ENCODE results near the gene LPAR5. TPM values are rescaled to one million over a fixed set of nuclear protein-coding genes. Genes with fewer than 3 reads are reported as not detected.

Gene LPAR5
- total and polyA plus RNA-seq, 2 of the 13 experiments (the other 11 are each of a cell fraction or from before 2014, with no cell fraction given) = 0.09 to 0.32 TPM

DNA sequence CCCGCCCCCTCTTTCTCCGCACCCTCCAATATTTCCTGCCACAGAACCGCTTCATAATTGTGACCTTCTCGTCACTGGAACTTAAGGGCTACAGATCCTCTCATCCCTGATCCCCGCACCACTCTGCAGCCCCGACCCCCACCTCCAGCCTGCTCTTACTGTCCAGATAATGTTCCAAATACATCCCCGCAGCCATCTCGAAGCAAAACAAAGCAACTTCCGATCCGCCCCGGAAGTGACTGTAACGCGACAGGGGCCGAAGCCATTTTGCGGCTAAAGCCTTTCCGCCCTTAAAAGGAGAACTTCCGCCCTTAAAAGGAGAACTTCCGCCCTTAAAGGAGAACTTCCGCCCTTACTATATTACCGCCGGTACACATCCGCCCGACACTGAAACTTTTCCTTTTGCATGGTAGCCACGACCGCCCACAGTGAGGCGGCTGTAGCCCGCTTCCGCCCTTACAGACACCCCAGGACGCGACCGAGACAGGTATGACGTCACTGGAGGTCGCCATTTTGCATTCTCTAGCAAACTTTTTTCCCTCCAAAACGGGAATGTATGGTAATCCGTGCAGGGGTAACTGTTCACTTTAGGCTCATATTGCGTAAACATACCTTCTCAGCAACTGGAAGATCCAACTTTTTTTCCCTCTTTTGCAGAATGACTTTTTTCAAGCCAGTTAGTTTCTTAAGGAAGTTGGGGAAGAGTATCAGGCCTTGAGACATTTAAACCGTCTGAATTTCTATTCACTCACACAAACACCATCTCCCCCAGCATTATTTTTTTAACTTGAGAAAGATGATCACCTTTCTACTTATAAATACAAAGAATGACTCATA lies 27.4 kb upstream of the LPAR5 start, which contains the start of gene ING4 (continued):
- TF ChIP-seq, protein P1, sequence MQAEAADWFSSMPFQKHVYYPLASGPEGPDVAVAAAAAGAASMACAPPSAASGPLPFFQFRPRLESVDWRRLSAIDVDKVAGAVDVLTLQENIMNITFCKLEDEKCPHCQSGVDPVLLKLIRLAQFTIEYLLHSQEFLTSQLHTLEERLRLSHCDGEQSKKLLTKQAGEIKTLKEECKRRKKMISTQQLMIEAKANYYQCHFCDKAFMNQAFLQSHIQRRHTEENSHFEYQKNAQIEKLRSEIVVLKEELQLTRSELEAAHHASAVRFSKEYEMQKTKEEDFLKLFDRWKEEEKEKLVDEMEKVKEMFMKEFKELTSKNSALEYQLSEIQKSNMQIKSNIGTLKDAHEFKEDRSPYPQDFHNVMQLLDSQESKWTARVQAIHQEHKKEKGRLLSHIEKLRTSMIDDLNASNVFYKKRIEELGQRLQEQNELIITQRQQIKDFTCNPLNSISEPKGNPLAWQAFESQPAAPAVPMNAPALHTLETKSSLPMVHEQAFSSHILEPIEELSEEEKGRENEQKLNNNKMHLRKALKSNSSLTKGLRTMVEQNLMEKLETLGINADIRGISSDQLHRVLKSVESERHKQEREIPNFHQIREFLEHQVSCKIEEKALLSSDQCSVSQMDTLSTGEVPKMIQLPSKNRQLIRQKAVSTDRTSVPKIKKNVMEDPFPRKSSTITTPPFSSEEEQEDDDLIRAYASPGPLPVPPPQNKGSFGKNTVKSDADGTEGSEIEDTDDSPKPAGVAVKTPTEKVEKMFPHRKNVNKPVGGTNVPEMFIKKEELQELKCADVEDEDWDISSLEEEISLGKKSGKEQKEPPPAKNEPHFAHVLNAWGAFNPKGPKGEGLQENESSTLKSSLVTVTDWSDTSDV (CRISPR knock-in tag; IDR thresholded peaks at IDR 0.05) = no peak
- TF ChIP-seq, protein P2, sequence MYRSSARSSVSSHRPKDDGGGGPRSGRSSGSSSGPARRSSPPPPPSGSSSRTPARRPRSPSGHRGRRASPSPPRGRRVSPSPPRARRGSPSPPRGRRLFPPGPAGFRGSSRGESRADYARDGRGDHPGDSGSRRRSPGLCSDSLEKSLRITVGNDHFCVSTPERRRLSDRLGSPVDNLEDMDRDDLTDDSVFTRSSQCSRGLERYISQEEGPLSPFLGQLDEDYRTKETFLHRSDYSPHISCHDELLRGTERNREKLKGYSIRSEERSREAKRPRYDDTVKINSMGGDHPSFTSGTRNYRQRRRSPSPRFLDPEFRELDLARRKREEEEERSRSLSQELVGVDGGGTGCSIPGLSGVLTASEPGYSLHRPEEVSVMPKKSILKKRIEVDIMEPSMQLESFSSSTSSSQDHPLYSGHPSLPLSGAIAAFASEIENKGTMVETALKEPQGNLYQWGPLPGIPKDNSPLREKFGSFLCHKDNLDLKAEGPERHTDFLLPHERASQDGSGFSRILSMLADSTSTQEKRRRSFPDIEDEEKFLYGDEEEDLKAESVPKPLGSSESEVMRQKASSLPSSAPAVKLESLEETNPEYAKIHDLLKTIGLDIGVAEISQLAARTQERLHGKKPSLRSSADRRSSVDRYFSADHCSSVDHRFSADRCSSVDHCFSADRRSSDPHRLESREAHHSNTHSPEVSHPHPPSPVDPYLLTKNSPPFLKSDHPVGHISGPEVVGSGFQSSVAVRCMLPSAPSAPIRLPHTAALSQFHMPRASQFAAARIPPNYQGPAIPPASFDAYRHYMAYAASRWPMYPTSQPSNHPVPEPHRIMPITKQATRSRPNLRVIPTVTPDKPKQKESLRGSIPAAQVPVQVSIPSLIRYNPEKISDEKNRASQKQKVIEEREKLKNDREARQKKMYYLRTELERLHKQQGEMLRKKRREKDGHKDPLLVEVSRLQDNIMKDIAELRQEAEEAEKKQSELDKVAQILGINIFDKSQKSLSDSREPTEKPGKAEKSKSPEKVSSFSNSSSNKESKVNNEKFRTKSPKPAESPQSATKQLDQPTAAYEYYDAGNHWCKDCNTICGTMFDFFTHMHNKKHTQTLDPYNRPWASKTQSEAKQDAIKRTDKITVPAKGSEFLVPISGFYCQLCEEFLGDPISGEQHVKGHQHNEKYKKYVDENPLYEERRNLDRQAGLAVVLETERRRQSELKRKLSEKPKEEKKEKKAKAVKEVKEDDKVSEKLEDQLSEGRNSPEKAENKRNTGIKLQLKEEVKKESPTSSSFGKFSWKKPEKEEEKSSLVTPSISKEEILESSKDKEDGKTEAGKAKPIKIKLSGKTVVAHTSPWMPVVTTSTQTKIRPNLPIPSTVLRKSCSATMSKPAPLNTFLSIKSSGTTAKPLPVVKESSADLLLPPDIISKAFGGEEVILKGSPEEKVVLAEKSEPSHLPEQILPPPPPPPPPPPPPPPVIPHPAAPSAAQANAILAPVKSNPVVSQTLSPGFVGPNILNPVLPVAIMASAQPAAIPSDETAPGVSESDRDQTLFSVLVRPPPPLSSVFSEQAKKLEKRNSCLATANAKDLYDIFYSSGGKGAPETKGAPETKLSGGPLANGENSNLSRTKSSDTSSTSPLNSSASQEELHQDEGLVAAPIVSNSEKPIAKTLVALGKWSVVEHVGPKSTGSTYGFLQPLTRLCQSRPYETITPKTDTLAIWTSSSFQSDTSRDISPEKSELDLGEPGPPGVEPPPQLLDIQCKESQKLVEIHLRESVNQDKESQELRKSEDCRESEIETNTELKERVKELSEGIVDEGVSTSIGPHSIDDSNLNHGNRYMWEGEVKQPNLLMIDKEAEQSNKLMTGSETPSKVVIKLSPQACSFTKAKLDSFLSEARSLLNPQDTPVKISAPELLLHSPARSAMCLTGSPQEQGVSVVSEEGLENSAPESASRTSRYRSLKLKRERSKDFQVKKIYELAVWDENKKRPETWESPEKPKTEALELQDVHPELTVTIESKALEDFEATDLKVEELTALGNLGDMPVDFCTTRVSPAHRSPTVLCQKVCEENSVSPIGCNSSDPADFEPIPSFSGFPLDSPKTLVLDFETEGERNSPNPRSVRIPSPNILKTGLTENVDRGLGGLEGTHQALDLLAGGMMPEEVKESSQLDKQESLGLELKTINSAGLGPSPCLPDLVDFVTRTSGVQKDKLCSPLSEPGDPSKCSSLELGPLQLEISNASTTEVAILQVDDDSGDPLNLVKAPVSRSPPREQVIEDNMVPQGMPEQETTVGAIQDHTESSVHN (CRISPR knock-in tag; IDR thresholded peaks at IDR 0.05) = no peak
- peak; percentile 100 for TF ChIP-seq CREM (IDR thresholded peaks at IDR 0.05)
- TF ChIP-seq CREM (CRISPR knock-in tag; IDR thresholded peaks at IDR 0.05) = peak; percentile 82
- no peak; the same call in 1 of the 2 replicates for TF ChIP-seq AHR (CRISPR knock-in tag; IDR thresholded peaks at IDR 0.05)
- TF ChIP-seq, protein P3, sequence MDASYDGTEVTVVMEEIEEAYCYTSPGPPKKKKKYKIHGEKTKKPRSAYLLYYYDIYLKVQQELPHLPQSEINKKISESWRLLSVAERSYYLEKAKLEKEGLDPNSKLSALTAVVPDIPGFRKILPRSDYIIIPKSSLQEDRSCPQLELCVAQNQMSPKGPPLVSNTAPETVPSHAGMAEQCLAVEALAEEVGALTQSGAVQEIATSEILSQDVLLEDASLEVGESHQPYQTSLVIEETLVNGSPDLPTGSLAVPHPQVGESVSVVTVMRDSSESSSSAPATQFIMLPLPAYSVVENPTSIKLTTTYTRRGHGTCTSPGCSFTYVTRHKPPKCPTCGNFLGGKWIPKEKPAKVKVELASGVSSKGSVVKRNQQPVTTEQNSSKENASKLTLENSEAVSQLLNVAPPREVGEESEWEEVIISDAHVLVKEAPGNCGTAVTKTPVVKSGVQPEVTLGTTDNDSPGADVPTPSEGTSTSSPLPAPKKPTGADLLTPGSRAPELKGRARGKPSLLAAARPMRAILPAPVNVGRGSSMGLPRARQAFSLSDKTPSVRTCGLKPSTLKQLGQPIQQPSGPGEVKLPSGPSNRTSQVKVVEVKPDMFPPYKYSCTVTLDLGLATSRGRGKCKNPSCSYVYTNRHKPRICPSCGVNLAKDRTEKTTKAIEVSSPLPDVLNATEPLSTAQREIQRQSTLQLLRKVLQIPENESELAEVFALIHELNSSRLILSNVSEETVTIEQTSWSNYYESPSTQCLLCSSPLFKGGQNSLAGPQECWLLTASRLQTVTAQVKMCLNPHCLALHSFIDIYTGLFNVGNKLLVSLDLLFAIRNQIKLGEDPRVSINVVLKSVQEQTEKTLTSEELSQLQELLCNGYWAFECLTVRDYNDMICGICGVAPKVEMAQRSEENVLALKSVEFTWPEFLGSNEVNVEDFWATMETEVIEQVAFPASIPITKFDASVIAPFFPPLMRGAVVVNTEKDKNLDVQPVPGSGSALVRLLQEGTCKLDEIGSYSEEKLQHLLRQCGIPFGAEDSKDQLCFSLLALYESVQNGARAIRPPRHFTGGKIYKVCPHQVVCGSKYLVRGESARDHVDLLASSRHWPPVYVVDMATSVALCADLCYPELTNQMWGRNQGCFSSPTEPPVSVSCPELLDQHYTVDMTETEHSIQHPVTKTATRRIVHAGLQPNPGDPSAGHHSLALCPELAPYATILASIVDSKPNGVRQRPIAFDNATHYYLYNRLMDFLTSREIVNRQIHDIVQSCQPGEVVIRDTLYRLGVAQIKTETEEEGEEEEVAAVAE (CRISPR knock-in tag; IDR thresholded peaks at IDR 0.05; ENCODE audit: borderline replicate concordance) = peak; percentile 38; the same call in 1 of the 2 replicates
- no peak for TF ChIP-seq ZFP36L2 (CRISPR knock-in tag; IDR thresholded peaks at IDR 0.05)
- TF ChIP-seq, protein P4, sequence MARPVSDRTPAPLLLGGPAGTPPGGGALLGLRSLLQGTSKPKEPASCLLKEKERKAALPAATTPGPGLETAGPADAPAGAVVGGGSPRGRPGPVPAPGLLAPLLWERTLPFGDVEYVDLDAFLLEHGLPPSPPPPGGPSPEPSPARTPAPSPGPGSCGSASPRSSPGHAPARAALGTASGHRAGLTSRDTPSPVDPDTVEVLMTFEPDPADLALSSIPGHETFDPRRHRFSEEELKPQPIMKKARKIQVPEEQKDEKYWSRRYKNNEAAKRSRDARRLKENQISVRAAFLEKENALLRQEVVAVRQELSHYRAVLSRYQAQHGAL (CRISPR knock-in tag; IDR thresholded peaks at IDR 0.05; ENCODE audit: not compliant biosample characterization) = no peak
- no peak for TF ChIP-seq ZNF841 (CRISPR knock-in tag; IDR thresholded peaks at IDR 0.05; ENCODE audit: borderline replicate concordance)
- no peak for TF ChIP-seq SATB2 (CRISPR knock-in tag; IDR thresholded peaks at IDR 0.05)
- peak; percentile 97 for TF ChIP-seq SAP130 (CRISPR knock-in tag; IDR thresholded peaks at IDR 0.05; ENCODE audit: low read depth)

Measured in HepG2 (cell line).